Keratinocyte (primary cell): ENCODE data around the gene LDHAL6A.

ENCODE experiments used
- CTCF ChIP-seq, 3 experiments: IDR thresholded peaks in 1 of 3; conservative IDR thresholded peaks in 1 of 3; optimal IDR thresholded peaks in 1 of 3; 2 replicates in 2 of 3; 3 replicates in 1 of 3; pipeline versions ENCODE3 to v1.5.1; 2011; ENCODE audit warnings: low read length in 3 of 3, mild to moderate bottlenecking in 3 of 3, moderate library complexity in 2 of 3, control low read depth in 1 of 3, inconsistent platforms in 1 of 3; ENCODE audit not compliant: insufficient read depth in 2 of 3; ENCODE audit errors: extremely low read depth in 1 of 3
- EZH2 ChIP-seq: IDR thresholded peaks from one replicate; pipeline ENCODE4 v1.6.1; 2012; ENCODE audit warnings: inconsistent platforms, mild to moderate bottlenecking, low read length, moderate library complexity

DNA sequence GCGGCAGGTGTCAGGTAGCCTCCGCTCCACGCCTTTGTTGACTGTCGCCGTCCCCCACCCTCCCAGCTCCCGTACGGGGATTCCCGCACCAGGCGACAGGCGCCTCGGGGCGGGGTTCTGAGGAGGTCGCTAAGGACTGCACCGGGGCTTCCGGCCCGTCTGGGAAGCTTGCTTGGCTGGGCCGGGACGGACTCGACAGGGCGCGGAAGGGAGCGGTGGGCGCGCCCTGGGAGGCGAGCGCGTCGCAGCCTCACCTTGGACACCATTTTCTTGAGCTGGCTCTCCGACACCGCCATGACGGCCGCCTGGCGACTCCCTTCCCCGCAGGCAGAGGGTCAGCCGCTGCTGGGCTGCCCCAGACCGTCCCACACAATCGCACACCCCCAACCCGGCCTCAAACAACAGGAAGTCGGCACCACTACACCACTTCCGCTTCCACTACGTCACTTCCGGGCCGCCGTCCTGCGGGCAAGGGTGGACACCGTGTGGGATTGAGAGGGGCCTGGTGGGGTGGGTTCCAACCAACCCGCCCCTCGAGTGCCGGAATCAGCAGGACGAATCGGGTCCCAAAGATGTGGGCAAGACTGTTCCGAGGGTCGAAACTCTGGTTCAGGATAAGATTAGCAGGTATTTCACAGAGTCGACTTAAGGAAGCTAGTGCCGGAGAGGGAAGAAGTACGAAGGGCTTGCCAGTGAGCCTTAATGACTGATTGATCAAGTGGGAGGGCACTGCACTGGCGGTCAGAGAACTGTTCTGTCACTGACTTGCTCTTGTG is 71.1 kb downstream of the LDHAL6A start, which contains the start of gene TSG101:
- TF ChIP-seq EZH2 (no peak), CTCF (optimal IDR thresholded peaks at IDR 0.05 in 1 of 3, IDR thresholded peaks at IDR 0.05 in 1 of 3, conservative IDR thresholded peaks at IDR 0.05 in 1 of 3; ENCODE audit: extremely low read depth in 1 of 3, insufficient read depth in 2 of 3, low read length in 3 of 3) (no peak)
